Stimulated activated CD8-positive, alpha-beta memory T cell treated with anti-CD3 and anti-CD28 coated beads, Interleukin-15, amount 100 ng/mL, for 24 hours (primary cell): ENCODE measurements around the gene ASTN1.
"Not testable (repeated sequence)": the region's sequence is repeated elsewhere in the genome, so short reads cannot be mapped to it uniquely, and the experiment has no call there.

ENCODE experiments used
- DNase-seq: peaks from one replicate; pipeline ENCODE4 v3.0.0-alpha.2; 2020; ENCODE audit warnings: low read depth

ASTN1 gene

GRCh38 chr1:177106614-177107365 is 57.7 kb downstream of the ASTN1 start:
- DNase-seq = no peak

GRCh38 chr1:177106196-177106595 is 58.3 kb downstream of the ASTN1 start:
- no peak for DNase-seq

- no peak for DNase-seq
These were observed 61.3 kb downstream of the ASTN1 start for GRCh38 chr1:177103005-177103852.

GRCh38 chr1:177092001-177092400 is 72.5 kb downstream of the ASTN1 start:
- no peak for DNase-seq

GRCh38 chr1:177091040-177091439 is 73.5 kb downstream of the ASTN1 start:
- DNase-seq = no peak

GRCh38 chr1:177088966-177089365 is 75.5 kb downstream of the ASTN1 start:
- no peak for DNase-seq

GRCh38 chr1:177082855-177083693 is 81.4 kb downstream of the ASTN1 start:
- no peak for DNase-seq

GRCh38 chr1:177080564-177080963 is 83.9 kb downstream of the ASTN1 start:
- no peak for DNase-seq

- no peak for DNase-seq
These were observed 86.6 kb downstream of the ASTN1 start for GRCh38 chr1:177077734-177078499.

- DNase-seq = no peak
These were observed 87.5 kb downstream of the ASTN1 start for GRCh38 chr1:177077006-177077405.

GRCh38 chr1:177074811-177075210 is 89.7 kb downstream of the ASTN1 start:
- not testable (repeated sequence) for DNase-seq

GRCh38 chr1:177069490-177069889 is 95.0 kb downstream of the ASTN1 start:
- DNase-seq = no peak

GRCh38 chr1:177067752-177068410 is 96.6 kb downstream of the ASTN1 start:
- no peak for DNase-seq

- DNase-seq = no peak
These were observed 99.1 kb downstream of the ASTN1 start for GRCh38 chr1:177065430-177065829.

- DNase-seq = no peak
These were observed 100.9 kb downstream of the ASTN1 start for GRCh38 chr1:177063648-177064047.

GRCh38 chr1:177054542-177054941 is 110.0 kb downstream of the ASTN1 start:
- DNase-seq = no peak

GRCh38 chr1:177053648-177054047 is 110.9 kb downstream of the ASTN1 start:
- DNase-seq = no peak

GRCh38 chr1:177048314-177049069 is 116.0 kb downstream of the ASTN1 start:
- DNase-seq = no peak

GRCh38 chr1:177045151-177045550 is 119.4 kb downstream of the ASTN1 start:
- DNase-seq = no peak

- DNase-seq = no peak
These were observed 120.1 kb downstream of the ASTN1 start for GRCh38 chr1:177044390-177044789.
